ENCODE measurements around the gene ILRUN. TPM values are rescaled to one million over a fixed set of nuclear protein-coding genes. Genes with fewer than 3 reads are reported as not detected.

The ILRUN gene
- total and polyA plus RNA-seq, 9 of the 15 experiments (the other 6 are each of a cell fraction or from before 2014, with no cell fraction given): 24.9 to 78.9 (median 53.4) TPM

GRCh38 chr6:34664256-34664971, 32.2 kb downstream of the ILRUN start (continued):
- TF ChIP-seq ZBTB9 (CRISPR knock-in tag; IDR thresholded peaks at IDR 0.05) (0 out of 2 replicates have a peak, but pooled peaks have one; percentile 13), POLR2AphosphoS5 (IDR thresholded peaks at IDR 0.05; ENCODE audit: control insufficient read depth, insufficient read depth, low read depth, low read length) (no peak), MTA2 (IDR thresholded peaks at IDR 0.05; ENCODE audit: low read depth) (no peak), ZKSCAN8 (CRISPR knock-in tag; IDR thresholded peaks at IDR 0.05) (peak; percentile 91; the same call in 1 of the 2 replicates), ARHGAP35 (IDR thresholded peaks at IDR 0.05; ENCODE audit: partially characterized antibody) (no peak), ZNF324 (CRISPR knock-in tag; IDR thresholded peaks at IDR 0.05) (0 out of 2 replicates have a peak, but pooled peaks have one; percentile 0), SMARCA4 (IDR thresholded peaks at IDR 0.05) (peak; percentile 91)

- H3K79me2 ChIP-seq (ENCODE audit: control insufficient read depth, insufficient read depth, low read length): peaks cover 96% of the 10 kb centered on the region
- H3K9ac ChIP-seq (ENCODE audit: insufficient read depth in 1 of 2, low read depth in 2 of 2, low read length in 2 of 2): peak overlapping the region in 1 of 2 experiments; percentile 80; a peak in 2 of 4 replicates
- in situ Hi-C loops (cut with MboI) (no loop called here), intact Hi-C loops (cut with micrococcal nuclease) (loop anchor here (10.0 kb wide), 1 partner anchor 91 kb away; the partner anchor contains the start of gene SNRPC)
- peak overlapping the region; percentile 89 for H3K27ac ChIP-seq (ENCODE audit: extremely low read depth, low read depth, low read length)
- peaks cover 4% of the 10 kb centered on the region; the same call in 1 of the 3 replicates for H3K36me3 ChIP-seq (ENCODE audit: control insufficient read depth, insufficient read depth, low read length)
- DNase-seq (ENCODE audit: extremely low read depth in 1 of 4, low spot score in 3 of 4) (peak in 1 of 4 experiments; percentile 56), ATAC-seq (peak; percentile 6; the same call in 1 of the 3 replicates), FAIRE-seq (no peak)
- ChIA-PET POLR2A (interaction anchor here (0.6 to 3.3 kb wide), 9 partner anchors 7 to 224 kb away, joined by 3 to 15 read pairs (median 3); partner anchors contain the start of gene TAF11), CTCF (ENCODE audit: low intra/inter-chr PET ratio) (no interaction called here)
- 3% methylated on average over 5 of the region's 5 CpGs for WGBS (ENCODE audit: insufficient coverage, low coverage, missing lambda C conversion rate)
- H3K4me1 ChIP-seq (replicated peaks in 1 of 2; ENCODE audit: control insufficient read depth in 2 of 2, insufficient read depth in 2 of 2, low read length in 2 of 2): peaks cover 40 to 74% of the 10 kb centered on the region in 2 experiments
- BruUV-seq (replicated peaks): no TSS peak
- H3K9me3 ChIP-seq (replicated peaks; ENCODE audit: control insufficient read depth, insufficient read depth, low read depth, low read length): no peaks in the 10 kb centered on the region
- H4K20me1 ChIP-seq (replicated peaks; ENCODE audit: control insufficient read depth, insufficient read depth, low read length): no peaks in the 10 kb centered on the region
- H3K4me2 ChIP-seq (ENCODE audit: insufficient read depth, low read length): peak overlapping the region; percentile 64
- H3K27me3 ChIP-seq (ENCODE audit: control insufficient read depth in 2 of 2, insufficient read depth in 2 of 2, low read length in 2 of 2): no peaks in the 10 kb centered on the region
- H3K9me1 ChIP-seq (ENCODE audit: control insufficient read depth, insufficient read depth, low read length): no peaks in the 10 kb centered on the region
- H2AFZ ChIP-seq (ENCODE audit: low read depth, low read length): peak overlapping the region; percentile 52; the same call in 1 of the 2 replicates
- no peak overlapping the region for H3K4me3 ChIP-seq
- TF ChIP-seq MTA2 (IDR thresholded peaks at IDR 0.05; ENCODE audit: low read depth): no peak
- TF ChIP-seq ZNF551 (CRISPR knock-in tag; IDR thresholded peaks at IDR 0.05): no peak
- peak; percentile 2; the same call in 1 of the 2 replicates for TF ChIP-seq HINFP (tag; conservative IDR thresholded peaks at IDR 0.05; ENCODE audit: low read depth)
- 0 out of 2 replicates have a peak, but pooled peaks have one; percentile 7 for TF ChIP-seq DIDO1 (tag; IDR thresholded peaks at IDR 0.05; ENCODE audit: low read depth)
- no peak for TF ChIP-seq VEZF1 (CRISPR knock-in tag; IDR thresholded peaks at IDR 0.05)
- TF ChIP-seq, protein P1, sequence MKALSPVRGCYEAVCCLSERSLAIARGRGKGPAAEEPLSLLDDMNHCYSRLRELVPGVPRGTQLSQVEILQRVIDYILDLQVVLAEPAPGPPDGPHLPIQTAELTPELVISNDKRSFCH (CRISPR knock-in tag; IDR thresholded peaks at IDR 0.05): no peak
- TF ChIP-seq, protein P1 (tag; IDR thresholded peaks at IDR 0.05): peak; percentile 83
These were observed 32.7 kb downstream of the ILRUN start for GRCh38 chr6:34663831-34664255.

Measured in K562 (cell line).